Measurements from ENCODE around the gene DGUOK.

DNA sequence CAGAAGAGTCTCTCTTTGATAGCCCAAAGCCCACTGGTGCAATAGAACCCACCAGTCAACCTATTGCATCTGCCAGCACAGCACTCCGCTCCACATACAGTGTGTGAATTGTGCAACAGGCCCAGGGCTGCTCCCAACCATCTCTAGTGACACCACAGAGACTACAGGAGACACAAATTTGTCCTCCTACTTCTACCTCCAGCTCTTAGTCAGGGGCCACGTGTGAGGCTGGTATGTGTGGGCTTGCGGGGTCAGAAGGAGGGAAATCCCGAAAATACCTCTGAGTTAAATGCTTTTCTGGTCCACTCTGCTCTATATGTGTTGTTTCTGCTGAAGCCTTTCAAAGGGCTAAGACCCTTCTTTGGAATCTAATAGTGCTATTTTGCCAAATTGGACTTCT is 18.0 kb downstream of the DGUOK start:
- TF ChIP-seq POLR2A (IDR thresholded peaks at IDR 0.05; ENCODE audit: borderline replicate concordance, extremely low read depth, insufficient read depth, insufficient read length) (no peak), CTCF (IDR thresholded peaks at IDR 0.05 in 2 of 3, conservative IDR thresholded peaks at IDR 0.05 in 1 of 3; ENCODE audit: borderline replicate concordance in 1 of 3, insufficient read depth in 1 of 3, low read depth in 2 of 3, low read length in 2 of 3) (no peak), EZH2 (IDR thresholded peaks at IDR 0.05) (no peak), POLR2AphosphoS5 (IDR thresholded peaks at IDR 0.05; ENCODE audit: low read depth, low read length) (no peak), ZNF274 (IDR thresholded peaks at IDR 0.05; ENCODE audit: low read depth, low read length) (no peak), ATF3 (IDR thresholded peaks at IDR 0.05) (no peak), CEBPB (IDR thresholded peaks at IDR 0.05; ENCODE audit: low read depth) (no peak), EZH2phosphoT487 (IDR thresholded peaks at IDR 0.05; ENCODE audit: borderline replicate concordance) (no peak)
- TF ChIP-seq, protein P1, sequence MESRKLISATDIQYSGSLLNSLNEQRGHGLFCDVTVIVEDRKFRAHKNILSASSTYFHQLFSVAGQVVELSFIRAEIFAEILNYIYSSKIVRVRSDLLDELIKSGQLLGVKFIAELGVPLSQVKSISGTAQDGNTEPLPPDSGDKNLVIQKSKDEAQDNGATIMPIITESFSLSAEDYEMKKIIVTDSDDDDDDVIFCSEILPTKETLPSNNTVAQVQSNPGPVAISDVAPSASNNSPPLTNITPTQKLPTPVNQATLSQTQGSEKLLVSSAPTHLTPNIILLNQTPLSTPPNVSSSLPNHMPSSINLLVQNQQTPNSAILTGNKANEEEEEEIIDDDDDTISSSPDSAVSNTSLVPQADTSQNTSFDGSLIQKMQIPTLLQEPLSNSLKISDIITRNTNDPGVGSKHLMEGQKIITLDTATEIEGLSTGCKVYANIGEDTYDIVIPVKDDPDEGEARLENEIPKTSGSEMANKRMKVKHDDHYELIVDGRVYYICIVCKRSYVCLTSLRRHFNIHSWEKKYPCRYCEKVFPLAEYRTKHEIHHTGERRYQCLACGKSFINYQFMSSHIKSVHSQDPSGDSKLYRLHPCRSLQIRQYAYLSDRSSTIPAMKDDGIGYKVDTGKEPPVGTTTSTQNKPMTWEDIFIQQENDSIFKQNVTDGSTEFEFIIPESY (IDR thresholded peaks at IDR 0.05; ENCODE audit: extremely low read depth, insufficient replicate concordance, low read length) = no peak
- TF ChIP-seq, protein P2, sequence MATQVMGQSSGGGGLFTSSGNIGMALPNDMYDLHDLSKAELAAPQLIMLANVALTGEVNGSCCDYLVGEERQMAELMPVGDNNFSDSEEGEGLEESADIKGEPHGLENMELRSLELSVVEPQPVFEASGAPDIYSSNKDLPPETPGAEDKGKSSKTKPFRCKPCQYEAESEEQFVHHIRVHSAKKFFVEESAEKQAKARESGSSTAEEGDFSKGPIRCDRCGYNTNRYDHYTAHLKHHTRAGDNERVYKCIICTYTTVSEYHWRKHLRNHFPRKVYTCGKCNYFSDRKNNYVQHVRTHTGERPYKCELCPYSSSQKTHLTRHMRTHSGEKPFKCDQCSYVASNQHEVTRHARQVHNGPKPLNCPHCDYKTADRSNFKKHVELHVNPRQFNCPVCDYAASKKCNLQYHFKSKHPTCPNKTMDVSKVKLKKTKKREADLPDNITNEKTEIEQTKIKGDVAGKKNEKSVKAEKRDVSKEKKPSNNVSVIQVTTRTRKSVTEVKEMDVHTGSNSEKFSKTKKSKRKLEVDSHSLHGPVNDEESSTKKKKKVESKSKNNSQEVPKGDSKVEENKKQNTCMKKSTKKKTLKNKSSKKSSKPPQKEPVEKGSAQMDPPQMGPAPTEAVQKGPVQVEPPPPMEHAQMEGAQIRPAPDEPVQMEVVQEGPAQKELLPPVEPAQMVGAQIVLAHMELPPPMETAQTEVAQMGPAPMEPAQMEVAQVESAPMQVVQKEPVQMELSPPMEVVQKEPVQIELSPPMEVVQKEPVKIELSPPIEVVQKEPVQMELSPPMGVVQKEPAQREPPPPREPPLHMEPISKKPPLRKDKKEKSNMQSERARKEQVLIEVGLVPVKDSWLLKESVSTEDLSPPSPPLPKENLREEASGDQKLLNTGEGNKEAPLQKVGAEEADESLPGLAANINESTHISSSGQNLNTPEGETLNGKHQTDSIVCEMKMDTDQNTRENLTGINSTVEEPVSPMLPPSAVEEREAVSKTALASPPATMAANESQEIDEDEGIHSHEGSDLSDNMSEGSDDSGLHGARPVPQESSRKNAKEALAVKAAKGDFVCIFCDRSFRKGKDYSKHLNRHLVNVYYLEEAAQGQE (IDR thresholded peaks at IDR 0.05; ENCODE audit: low read depth) = no peak

All from HCT116 (cell line).